NCI-H2107 (cell line): ENCODE measurements around the gene NAA38.

Experiments
- DNase-seq: peaks from one replicate; lab custom pipeline; 2025; lab: John Stamatoyannopoulos, UW

Gene NAA38

GRCh38 chr17:7852262-7852670 is 5.1 kb downstream of the NAA38 start:
- no peak for DNase-seq

DNA sequence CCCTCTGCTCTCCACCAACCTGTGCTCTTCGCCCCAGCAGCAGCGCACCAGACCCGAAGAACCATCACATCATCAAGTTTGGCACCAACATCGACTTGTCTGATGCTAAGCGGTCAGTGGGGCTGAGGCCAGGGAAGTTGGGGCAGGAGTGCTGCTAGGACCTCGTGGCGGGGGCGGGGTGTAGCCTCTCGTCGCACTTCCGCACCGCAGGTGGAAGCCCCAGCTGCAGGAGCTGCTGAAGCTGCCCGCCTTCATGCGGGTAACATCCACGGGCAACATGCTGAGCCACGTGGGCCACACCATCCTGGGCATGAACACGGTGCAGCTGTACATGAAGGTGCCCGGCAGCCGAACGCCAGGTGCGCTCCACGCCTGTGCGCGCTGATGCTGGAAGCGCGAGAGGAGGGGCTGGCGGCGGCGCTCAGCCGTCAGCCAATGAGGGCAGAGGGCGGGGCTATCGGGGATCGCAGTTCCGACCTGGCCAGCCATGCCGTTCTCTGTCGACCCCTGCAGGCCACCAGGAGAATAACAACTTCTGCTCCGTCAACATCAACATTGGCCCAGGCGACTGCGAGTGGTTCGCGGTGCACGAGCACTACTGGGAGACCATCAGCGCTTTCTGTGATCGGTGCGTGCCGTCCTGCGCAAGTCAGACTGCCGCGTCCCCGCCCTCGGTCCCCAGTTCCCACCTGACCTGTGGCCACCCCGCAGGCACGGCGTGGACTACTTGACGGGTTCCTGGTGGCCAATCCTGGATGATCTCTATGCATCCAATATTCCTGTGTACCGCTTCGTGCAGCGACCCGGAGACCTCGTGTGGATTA is 5.7 kb downstream of the NAA38 start:
- peak; percentile 64 for DNase-seq

- no peak for DNase-seq
Measured at GRCh38 chr17:7850701-7851437, 6.5 kb downstream of the NAA38 start.

DNA sequence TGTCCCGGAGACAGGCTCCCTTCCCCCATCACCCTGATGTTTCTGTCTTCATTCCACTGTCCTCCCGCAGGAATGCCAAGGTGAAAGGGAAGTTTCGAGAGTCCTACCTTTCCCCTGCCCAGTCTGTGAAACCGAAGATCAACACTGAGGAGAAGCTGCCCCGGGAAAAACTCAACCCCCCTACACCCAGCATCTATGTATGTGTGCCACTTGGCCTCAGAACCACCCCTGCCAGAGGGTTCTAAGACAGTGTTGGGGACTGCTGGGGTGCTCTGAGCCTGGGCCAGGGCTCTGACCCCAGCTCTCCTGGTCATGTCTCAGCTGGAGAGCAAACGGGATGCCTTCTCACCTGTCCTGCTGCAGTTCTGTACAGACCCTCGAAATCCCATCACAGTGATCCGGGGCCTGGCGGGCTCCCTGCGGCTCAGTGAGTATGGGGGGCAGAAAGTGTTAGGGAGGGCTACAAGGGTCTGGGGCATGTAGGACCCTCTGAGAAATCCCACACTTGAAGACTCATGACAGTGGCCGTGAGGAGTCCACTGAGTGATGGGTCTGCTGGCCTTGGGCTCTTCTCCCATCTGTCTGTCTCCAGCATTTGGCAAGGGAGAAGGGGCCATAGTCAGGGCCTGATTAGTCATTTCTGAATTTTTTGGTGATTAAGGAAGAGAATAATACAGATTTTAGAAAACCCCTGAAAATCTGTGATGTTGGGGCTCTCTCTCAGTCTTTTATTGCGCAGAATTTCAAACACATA is 7.4 kb downstream of the NAA38 start:
- DNase-seq = no peak

DNA sequence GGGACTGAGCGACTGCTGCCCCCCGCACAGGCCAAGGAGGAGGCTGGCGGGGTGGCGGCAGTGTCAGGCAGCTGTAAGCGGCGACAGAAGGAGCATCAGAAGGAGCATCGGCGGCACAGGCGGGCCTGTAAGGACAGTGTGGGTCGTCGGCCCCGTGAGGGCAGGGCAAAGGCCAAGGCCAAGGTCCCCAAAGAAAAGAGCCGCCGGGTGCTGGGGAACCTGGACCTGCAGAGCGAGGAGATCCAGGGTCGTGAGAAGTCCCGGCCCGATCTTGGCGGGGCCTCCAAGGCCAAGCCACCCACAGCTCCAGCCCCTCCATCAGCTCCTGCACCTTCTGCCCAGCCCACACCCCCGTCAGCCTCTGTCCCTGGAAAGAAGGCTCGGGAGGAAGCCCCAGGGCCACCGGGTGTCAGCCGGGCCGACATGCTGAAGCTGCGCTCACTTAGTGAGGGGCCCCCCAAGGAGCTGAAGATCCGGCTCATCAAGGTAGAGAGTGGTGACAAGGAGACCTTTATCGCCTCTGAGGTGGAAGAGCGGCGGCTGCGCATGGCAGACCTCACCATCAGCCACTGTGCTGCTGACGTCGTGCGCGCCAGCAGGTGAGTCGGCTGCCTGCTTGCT is 8.1 kb downstream of the NAA38 start:
- DNase-seq = no peak

GRCh38 chr17:7848739-7849129 is 8.6 kb downstream of the NAA38 start:
- DNase-seq = no peak

DNA sequence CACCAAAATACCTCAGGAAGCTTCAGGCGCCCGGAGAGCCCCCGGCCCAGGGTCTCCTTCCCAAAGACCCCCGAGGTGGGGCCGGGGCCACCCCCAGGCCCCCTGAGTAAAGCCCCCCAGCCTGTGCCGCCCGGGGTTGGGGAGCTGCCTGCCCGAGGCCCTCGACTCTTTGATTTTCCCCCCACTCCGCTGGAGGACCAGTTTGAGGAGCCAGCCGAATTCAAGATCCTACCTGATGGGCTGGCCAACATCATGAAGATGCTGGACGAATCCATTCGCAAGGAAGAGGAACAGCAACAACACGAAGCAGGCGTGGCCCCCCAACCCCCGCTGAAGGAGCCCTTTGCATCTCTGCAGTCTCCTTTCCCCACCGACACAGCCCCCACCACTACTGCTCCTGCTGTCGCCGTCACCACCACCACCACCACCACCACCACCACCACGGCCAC is 9.2 kb downstream of the NAA38 start:
- no peak for DNase-seq

GRCh38 chr17:7846765-7847661 is 10.3 kb downstream of the NAA38 start:
- no peak for DNase-seq

GRCh38 chr17:7846063-7846735 is 11.2 kb downstream of the NAA38 start:
- DNase-seq = no peak

DNA sequence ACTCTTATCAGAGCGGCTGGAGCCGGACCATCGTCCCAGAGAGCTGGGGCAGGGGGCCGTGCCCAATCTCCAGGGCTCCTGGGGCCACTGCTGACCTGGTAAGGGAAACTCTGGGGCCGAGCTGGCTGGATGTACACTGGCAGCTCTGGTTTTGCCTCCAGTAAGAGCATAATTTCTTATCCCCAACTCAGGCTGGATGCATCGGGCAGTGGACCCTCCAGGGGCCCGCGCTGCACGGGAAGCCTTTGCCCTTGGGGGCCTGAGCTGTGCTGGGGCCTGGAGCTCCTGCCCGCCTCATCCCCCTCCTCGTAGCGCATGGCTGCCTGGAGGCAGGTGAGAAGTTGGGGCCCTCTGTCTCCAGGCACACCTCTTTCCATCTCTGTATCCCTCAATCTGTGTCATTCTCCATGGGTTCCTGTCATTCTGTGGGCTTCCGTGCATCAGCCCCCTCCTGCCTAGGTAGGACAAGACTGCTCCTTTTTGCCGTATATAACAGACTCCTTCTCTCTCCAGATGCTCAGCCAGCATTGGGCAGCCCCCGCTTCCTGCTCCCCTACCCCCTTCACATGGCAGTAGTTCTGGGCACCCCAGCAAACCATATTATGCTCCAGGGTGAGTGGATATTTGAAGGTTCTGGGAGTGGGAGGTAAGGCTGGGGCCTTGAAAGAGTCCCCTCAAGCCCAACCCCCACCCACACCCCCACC is 11.8 kb downstream of the NAA38 start:
- no peak for DNase-seq

DNA sequence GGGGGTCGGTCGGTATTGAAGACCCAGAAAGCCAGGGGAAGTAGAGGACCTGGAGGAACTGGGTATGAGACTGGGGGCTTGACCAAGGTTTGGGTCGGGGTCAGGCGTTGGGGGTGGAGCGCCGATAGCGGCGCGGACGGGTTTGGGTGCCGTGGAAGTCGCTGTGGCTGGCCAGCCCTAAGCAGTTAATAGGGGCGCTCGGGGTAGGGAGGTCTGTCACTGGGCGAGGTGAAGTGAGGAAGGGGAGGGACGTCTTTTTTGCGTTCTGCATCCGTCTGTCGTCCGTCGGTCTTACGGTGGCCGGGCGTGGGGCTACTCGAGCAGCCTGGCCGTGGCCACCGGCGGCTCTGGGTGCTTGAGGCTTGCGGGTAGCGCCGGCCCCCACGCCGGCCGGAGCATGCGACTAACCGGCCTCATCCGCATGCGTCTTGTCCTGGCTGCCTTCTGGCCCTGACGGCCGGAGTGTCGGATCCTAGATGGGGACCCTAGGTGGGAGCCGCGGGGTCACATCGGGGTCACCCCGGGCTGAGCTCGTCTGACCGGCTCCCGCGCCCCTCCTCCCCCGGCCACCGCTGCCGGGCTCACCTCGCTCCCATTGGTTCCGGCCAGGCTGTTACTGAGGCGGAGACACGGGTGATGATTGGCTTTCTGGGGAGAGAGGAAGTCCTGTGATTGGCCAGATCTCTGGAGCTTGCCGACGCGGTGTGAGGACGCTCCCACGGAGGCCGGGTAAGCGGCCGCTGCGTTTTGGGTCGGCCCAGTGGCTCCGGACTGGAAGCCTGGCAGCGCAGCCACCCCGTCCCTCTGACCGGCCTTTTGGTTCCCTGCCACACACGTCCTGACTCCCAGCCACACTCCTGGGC is 12.8 kb downstream of the NAA38 start:
- DNase-seq = no peak

GRCh38 chr17:7843536-7844291 is 13.6 kb downstream of the NAA38 start:
- DNase-seq = peak; percentile 54

GRCh38 chr17:7843257-7843535 is 14.2 kb downstream of the NAA38 start:
- DNase-seq = no peak

- no peak for DNase-seq
Measured at GRCh38 chr17:7842380-7843256, 14.7 kb downstream of the NAA38 start.

DNA sequence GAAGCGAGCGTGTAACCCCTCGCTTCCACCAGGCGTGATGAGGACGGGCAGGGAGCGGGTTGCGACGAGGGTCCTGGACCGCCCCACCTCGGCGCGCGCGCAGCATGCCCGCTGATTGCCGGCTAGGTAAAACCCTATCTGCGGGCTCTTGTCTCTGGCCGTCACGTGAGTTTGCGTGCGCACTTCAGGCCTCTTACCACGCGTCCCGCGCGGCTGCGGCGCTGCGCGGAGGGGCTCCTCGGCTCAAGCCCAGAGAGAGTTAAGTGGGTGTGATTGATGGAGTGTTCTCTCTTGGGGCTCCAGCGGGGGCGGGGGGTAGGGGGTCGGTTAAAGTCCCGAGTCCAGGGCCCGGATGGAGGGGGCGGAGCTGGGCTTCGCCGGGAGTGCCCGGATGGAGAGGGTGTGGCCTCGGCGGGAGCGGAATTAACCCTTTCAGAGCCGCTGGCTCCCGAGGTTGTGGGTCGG is 15.4 kb downstream of the NAA38 start:
- DNase-seq = peak; percentile 63

DNA sequence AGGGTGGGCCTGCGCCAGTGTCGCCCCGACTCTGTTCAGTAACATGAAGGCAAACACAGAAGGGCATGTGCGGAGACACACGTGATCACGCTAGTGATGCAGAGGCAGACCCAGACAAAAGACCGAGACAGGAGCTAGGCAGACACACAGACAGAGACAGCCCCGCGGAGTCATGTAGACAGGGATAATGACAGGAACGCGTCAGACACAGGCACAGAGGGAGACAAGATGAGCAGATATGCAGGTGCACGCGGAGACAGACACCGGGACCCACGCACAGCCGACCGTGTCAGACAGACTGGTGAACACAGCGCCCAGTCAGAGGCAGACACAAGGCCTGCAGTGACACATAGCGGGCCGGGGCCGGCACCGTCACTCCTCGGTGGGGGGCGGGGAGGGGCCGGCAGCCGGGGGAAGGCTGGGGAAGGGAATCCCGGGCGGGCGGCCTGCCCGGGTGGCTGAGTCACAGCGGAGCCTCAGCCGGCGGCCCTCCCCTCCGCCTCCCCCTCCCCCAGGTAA is 15.9 kb downstream of the NAA38 start:
- no peak for DNase-seq

GRCh38 chr17:7840875-7841274 is 16.5 kb downstream of the NAA38 start:
- no peak for DNase-seq
